ENCODE measurements around the gene ERC2. TPM values are rescaled to one million over a fixed set of nuclear protein-coding genes. Genes with fewer than 3 reads are reported as not detected.

The ERC2 gene
- total and polyA plus RNA-seq, 2 of the 8 experiments (the other 6 are each of a cell fraction or from before 2014, with no cell fraction given) = 16.4 to 22.8 TPM

- H3K27ac ChIP-seq (ENCODE audit: low read depth, low read length) = no peak overlapping the region
- no peak for FAIRE-seq
- no peak overlapping the region for H4K8ac ChIP-seq (ENCODE audit: extremely low read depth, insufficient read depth, low read length)
- H3K23me2 ChIP-seq (ENCODE audit: low read depth, low read length) = no peaks in the 10 kb centered on the region
- ChIA-PET POLR2A (ENCODE audit: partially characterized antibody) (interaction anchor here (1.0 kb wide), 1 partner anchor 205 kb away, joined by 3 read pairs; no protein-coding TSS in a partner anchor), CTCF (ENCODE audit: partially characterized antibody) (interaction anchor here (0.6 kb wide), 1 partner anchor 197 kb away, joined by 3 read pairs; no protein-coding TSS in a partner anchor)
- H2BK20ac ChIP-seq (ENCODE audit: low read length) = no peak overlapping the region
- no peaks in the 10 kb centered on the region for H3K27me3 ChIP-seq (replicated peaks in 1 of 4; ENCODE audit: control insufficient read depth in 3 of 4, extremely low read depth in 1 of 4, insufficient read depth in 3 of 4, low read length in 3 of 4)
- H3K79me1 ChIP-seq (ENCODE audit: low read depth, low read length) = no peaks in the 10 kb centered on the region
- H3K56ac ChIP-seq (replicated peaks; ENCODE audit: insufficient read length, low read depth, low read length) = no peak overlapping the region
- H2BK12ac ChIP-seq (ENCODE audit: low read depth, low read length) = no peak overlapping the region
- H2BK5ac ChIP-seq (ENCODE audit: low read depth, low read length) = no peak overlapping the region; the same call in 1 of the 2 replicates
- H3K4ac ChIP-seq (replicated peaks; ENCODE audit: insufficient read length, low read depth, low read length) = no peak overlapping the region
- no peak overlapping the region for H2BK120ac ChIP-seq (replicated peaks; ENCODE audit: low read depth, low read length)
- H3K36me3 ChIP-seq (ENCODE audit: control insufficient read depth in 2 of 4, insufficient read depth in 4 of 4, low read length in 3 of 4) = no peaks in the 10 kb centered on the region
- no peaks in the 10 kb centered on the region for H3K9me3 ChIP-seq (ENCODE audit: insufficient read depth in 2 of 2, low read depth in 1 of 2, low read length in 1 of 2)
- H2AFZ ChIP-seq (ENCODE audit: low read length) = no peak overlapping the region
- no peak overlapping the region for H3K14ac ChIP-seq (ENCODE audit: insufficient read length)
- no peak overlapping the region for H3K4me2 ChIP-seq (ENCODE audit: insufficient read depth in 1 of 2, low read depth in 2 of 2, low read length in 2 of 2)
- no peaks in the 10 kb centered on the region for H3K79me2 ChIP-seq (ENCODE audit: control insufficient read depth in 1 of 2, insufficient read depth in 2 of 2, low read length in 2 of 2)
- no peaks in the 10 kb centered on the region for H4K20me1 ChIP-seq (replicated peaks in 1 of 2; ENCODE audit: control insufficient read depth in 1 of 2, insufficient read depth in 2 of 2, low read length in 2 of 2)
- H3K9ac ChIP-seq (replicated peaks in 1 of 4; ENCODE audit: extremely low read depth in 1 of 4, low read depth in 3 of 4, low read length in 3 of 4) = peak overlapping the region in 1 of 4 experiments; percentile 8; a peak in 1 of 7 replicates
- 100% methylated on average over 1 of the region's 1 CpG; no CpG with 5 or more reads in 1 of the 2 experiments for WGBS, 2 experiments (ENCODE audit: extremely low coverage in 1 of 2, insufficient coverage in 1 of 2, insufficient read length in 1 of 2, insufficient replicate concordance in 2 of 2, low coverage in 1 of 2, low lambda C conversion rate in 2 of 2, missing lambda C conversion rate in 1 of 2)
- no peak overlapping the region for H2BK15ac ChIP-seq (ENCODE audit: low read length)
- no peak overlapping the region for H4K5ac ChIP-seq (ENCODE audit: insufficient read length, low read depth, low read length)
- no peak overlapping the region for H2AK5ac ChIP-seq (ENCODE audit: low read depth, low read length)
- H4K91ac ChIP-seq (replicated peaks; ENCODE audit: insufficient read length, low read length) = no peak overlapping the region
- no peak overlapping the region for H3K4me3 ChIP-seq (ENCODE audit: extremely low read depth in 1 of 4, insufficient read depth in 2 of 4, low read depth in 3 of 4, low read length in 4 of 4)
- H3K18ac ChIP-seq (ENCODE audit: extremely low read depth, low read length) = no peak overlapping the region
- H3K4me1 ChIP-seq (replicated peaks in 1 of 4; ENCODE audit: control insufficient read depth in 3 of 4, insufficient read depth in 4 of 4, low read length in 3 of 4) = peaks cover 4 to 17% (median 11%) of the 10 kb centered on the region in 4 experiments; a peak in 6 of 7 replicates
- DNase-seq (ENCODE audit: low read depth in 1 of 2, low spot score in 2 of 2) = no peak
- H3K23ac ChIP-seq (ENCODE audit: insufficient read length) = no peak overlapping the region
- TF ChIP-seq TAF7 (optimal IDR thresholded peaks at IDR 0.05; ENCODE audit: borderline replicate concordance, low read depth, low read length) (no peak), FOSL1 (IDR thresholded peaks at IDR 0.05; ENCODE audit: insufficient read depth, low read depth, low read length) (no peak), MAFK (IDR thresholded peaks at IDR 0.05; ENCODE audit: low read depth, low read length) (no peak), CEBPB (IDR thresholded peaks at IDR 0.05; ENCODE audit: low read depth, low read length) (no peak), POU5F1 (IDR thresholded peaks at IDR 0.05; ENCODE audit: low read depth, low read length) (no peak), ZNF274 (IDR thresholded peaks at IDR 0.05; ENCODE audit: borderline replicate concordance, extremely low read depth, low read length) (no peak), SIX5 (IDR thresholded peaks at IDR 0.05; ENCODE audit: low read depth, low read length) (no peak), RNF2 (IDR thresholded peaks at IDR 0.05; ENCODE audit: borderline replicate concordance, low read depth, low read length, missing control alignments, poor library complexity, severe bottlenecking) (no peak), USF2 (IDR thresholded peaks at IDR 0.05; ENCODE audit: low read length) (no peak), RXRA (IDR thresholded peaks at IDR 0.05; ENCODE audit: insufficient read depth, low read depth, low read length) (no peak), BRCA1 (IDR thresholded peaks at IDR 0.05; ENCODE audit: low read depth, low read length) (no peak), CHD2 (IDR thresholded peaks at IDR 0.05; ENCODE audit: low read length) (no peak), SAP30 (IDR thresholded peaks at IDR 0.05; ENCODE audit: insufficient read depth, insufficient replicate concordance, low read length) (no peak)
Measured at GRCh38 chr3:56048331-56048730, 419.9 kb downstream of the ERC2 start.

Measured in H1 (cell line).